K562 (cell line): Measurements from ENCODE around the gene CEP89. TPM values are rescaled to one million over a fixed set of nuclear protein-coding genes. Genes with fewer than 3 reads are reported as not detected.
A peak's percentile ranks its signal among the peaks of the same experiment; 100 is the strongest.

Experiments
- ATF7 ChIP-seq: fragments of 450-650 bp; IDR thresholded peaks from 2 replicates; pipeline ENCODE4 v1.7.1; 2014; ENCODE audit warnings: mild to moderate bottlenecking, moderate library complexity
- CBX2 ChIP-seq: fragments of 200-600 bp; sonication (generic); IDR thresholded peaks from one replicate; pipeline ENCODE4 v1.6.1; 2012; ENCODE audit warnings: mild to moderate bottlenecking, low read length, inconsistent platforms; ENCODE audit not compliant: insufficient read depth, poor library complexity, severe bottlenecking
- E2F4 ChIP-seq: sonication (generic); formaldehyde crosslinking; IDR thresholded peaks from 2 replicates; pipeline ENCODE4 v1.8.0; 2022; ENCODE audit warnings: mild to moderate bottlenecking, low read depth, missing genetic modification reagents
- ELF1 ChIP-seq: fragments of 200-800 bp; sonication (Bioruptor generic); IDR thresholded peaks from 2 replicates; pipeline ENCODE4 v1.6.1; 2016; ENCODE audit warnings: missing genetic modification characterization, missing compliant biosample characterization
- ESRRB ChIP-seq: fragments of 250-450 bp; sonication (Bioruptor Pico); IDR thresholded peaks from 2 replicates; pipeline ENCODE4 v1.5.0; 2020; ENCODE audit warnings: mild to moderate bottlenecking, moderate library complexity, borderline replicate concordance
- FIP1L1 ChIP-seq: fragments of 200-400 bp; formaldehyde crosslinking; IDR thresholded peaks from 2 replicates; pipeline ENCODE4 v1.6.1; 2018; ENCODE audit warnings: mild to moderate bottlenecking, low read depth, low read length; ENCODE audit not compliant: poor library complexity, severe bottlenecking
- FOS ChIP-seq: IDR thresholded peaks from 3 replicates; pipeline ENCODE4 v1.6.1; 2011; ENCODE audit not compliant: insufficient read length; ENCODE audit errors: extremely low read depth
- HNRNPLL ChIP-seq: fragments of 200-400 bp; formaldehyde crosslinking; IDR thresholded peaks from 2 replicates; pipeline ENCODE4 v1.6.1; 2017; ENCODE audit warnings: low read length, low read depth, mild to moderate bottlenecking; ENCODE audit not compliant: poor library complexity, severe bottlenecking
- KDM1A ChIP-seq, 2 experiments: fragments of 450-650 bp; IDR thresholded peaks; 2 replicates each; pipeline ENCODE4 v1.6.1; 2016; ENCODE audit warnings: mild to moderate bottlenecking in 2 of 2
- MCM5 ChIP-seq: fragments of 450-650 bp; IDR thresholded peaks from 2 replicates; pipeline ENCODE4 v1.6.1; 2016; ENCODE audit warnings: low read depth
- NFATC3 ChIP-seq: fragments of 450-650 bp; IDR thresholded peaks from 2 replicates; pipeline ENCODE4 v1.6.1; 2017; ENCODE audit warnings: mild to moderate bottlenecking
- SP1 ChIP-seq: sonication (generic); formaldehyde crosslinking; IDR thresholded peaks from 2 replicates; pipeline ENCODE4 v1.8.1; 2022; ENCODE audit warnings: mild to moderate bottlenecking, missing genetic modification reagents
- TBL1XR1 ChIP-seq, 2 experiments: IDR thresholded peaks; 2 replicates each; pipeline ENCODE4 v1.6.1; 2012; ENCODE audit warnings: improper control_type of control experiment in 2 of 2, low read length in 2 of 2, mild to moderate bottlenecking in 1 of 2
- ZC3H8 ChIP-seq: fragments of 450-650 bp; IDR thresholded peaks from 2 replicates; pipeline ENCODE4 v1.6.1; 2017
- ZFPM2 ChIP-seq: fragments of 250-450 bp; sonication (Bioruptor Pico); IDR thresholded peaks from 2 replicates; pipeline ENCODE4 v1.5.1; 2022; ENCODE audit warnings: mild to moderate bottlenecking
- ZNF354B ChIP-seq: fragments of 250-450 bp; sonication (Bioruptor Pico); IDR thresholded peaks from 2 replicates; pipeline ENCODE4 v1.4.0; 2020
- ZNF561 ChIP-seq: fragments of 450-650 bp; formaldehyde crosslinking; conservative IDR thresholded peaks from 2 replicates; pipeline ENCODE4 v1.4.0; 2020; ENCODE audit warnings: mild to moderate bottlenecking, moderate library complexity
- ZNF668 ChIP-seq: fragments of 250-450 bp; sonication (Bioruptor Pico); IDR thresholded peaks from 2 replicates; pipeline ENCODE4 v1.8.0; 2022; ENCODE audit warnings: mild to moderate bottlenecking, inconsistent platforms
- polyA plus RNA-seq, 8 experiments: library from polyadenylated mRNA; depleted of rRNA in 4 of 8; stranded (reverse) in 5 of 8; unstranded in 3 of 8; fragments of >200 nt; fragmentation: Nextera tagmentation in 2 of 8; fragmentation: Illumina TruSeq in 1 of 8; extraction: Ambion mirVana in 2 of 8; extraction: Trizol in 1 of 8; gene quantifications; 2 replicates each; pipeline versions ENCODE4 v1.2.1 to v1.2.3, GENCODE V29; 2011 to 2014; ENCODE audit warnings: inconsistent platforms in 1 of 8, missing spikeins in 1 of 8
- total RNA-seq, 7 experiments: library from RNA; depleted of rRNA in 6 of 7; stranded (reverse); fragments of >200 nt in 6 of 7; fragmentation: Illumina TruSeq in 2 of 7; extraction: Trizol in 2 of 7; gene quantifications; 2 replicates each; pipeline versions ENCODE4 v1.2.1 to v1.2.3, GENCODE V29; 2011 to 2021; ENCODE audit warnings: low replicate concordance in 1 of 7
- TF ChIP-seq, protein P1 (sequence below): fragments of 450-650 bp; IDR thresholded peaks from 2 replicates; pipeline ENCODE4 v1.6.1; 2014; ENCODE audit warnings: low read depth, mild to moderate bottlenecking, moderate library complexity, borderline replicate concordance
- TF ChIP-seq, protein P2 (sequence below): sonication (generic); formaldehyde crosslinking; IDR thresholded peaks from 2 replicates; pipeline ENCODE4 v1.8.0; 2022; ENCODE audit warnings: mild to moderate bottlenecking, missing genetic modification reagents
- TF ChIP-seq, protein P3 (sequence below), 3 experiments: fragments of 200-800 bp in 1 of 3; sonication (Bioruptor generic) in 1 of 3; sonication (generic) in 1 of 3; formaldehyde crosslinking in 1 of 3; IDR thresholded peaks; 2 replicates each; pipeline versions ENCODE4 v1.6.1 to v1.8.0; 2016 to 2022; ENCODE audit warnings: mild to moderate bottlenecking in 2 of 3, missing compliant biosample characterization in 2 of 3, missing genetic modification characterization in 2 of 3, missing genetic modification reagents in 1 of 3
- TF ChIP-seq, protein P4 (sequence below): sonication (generic); formaldehyde crosslinking; IDR thresholded peaks from 2 replicates; pipeline ENCODE4 v1.8.1; 2022; ENCODE audit warnings: missing genetic modification reagents

Gene CEP89
- total and polyA plus RNA-seq, 9 of the 15 experiments (the other 6 are each of a cell fraction or from before 2014, with no cell fraction given): 5.5 to 15.0 (median 7.2) TPM

- TF ChIP-seq CBX2 (no peak), TBL1XR1 (IDR thresholded peaks at IDR 0.05; ENCODE audit: low read length in 2 of 2) (0 out of 4 replicates have a peak, but pooled peaks of 1 of the 2 experiments have one; percentile 19), KDM1A (IDR thresholded peaks at IDR 0.05) (no peak), SP1 (CRISPR knock-in tag) (peak; percentile 94), ZC3H8 (no peak), ESRRB (CRISPR knock-in tag) (no peak), ZNF668 (CRISPR knock-in tag) (no peak), MCM5 (no peak), FIP1L1 (no peak), E2F4 (CRISPR knock-in tag) (peak; percentile 97), ZFPM2 (CRISPR knock-in tag) (no peak), ZNF354B (CRISPR knock-in tag) (no peak), ATF7 (peak; percentile 85), ELF1 (tag) (peak; percentile 97), NFATC3 (no peak), FOS (peak; percentile 95), HNRNPLL (no peak), ZNF561 (CRISPR knock-in tag) (no peak)
- TF ChIP-seq, protein P1, sequence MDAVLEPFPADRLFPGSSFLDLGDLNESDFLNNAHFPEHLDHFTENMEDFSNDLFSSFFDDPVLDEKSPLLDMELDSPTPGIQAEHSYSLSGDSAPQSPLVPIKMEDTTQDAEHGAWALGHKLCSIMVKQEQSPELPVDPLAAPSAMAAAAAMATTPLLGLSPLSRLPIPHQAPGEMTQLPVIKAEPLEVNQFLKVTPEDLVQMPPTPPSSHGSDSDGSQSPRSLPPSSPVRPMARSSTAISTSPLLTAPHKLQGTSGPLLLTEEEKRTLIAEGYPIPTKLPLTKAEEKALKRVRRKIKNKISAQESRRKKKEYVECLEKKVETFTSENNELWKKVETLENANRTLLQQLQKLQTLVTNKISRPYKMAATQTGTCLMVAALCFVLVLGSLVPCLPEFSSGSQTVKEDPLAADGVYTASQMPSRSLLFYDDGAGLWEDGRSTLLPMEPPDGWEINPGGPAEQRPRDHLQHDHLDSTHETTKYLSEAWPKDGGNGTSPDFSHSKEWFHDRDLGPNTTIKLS: peak; percentile 49
- TF ChIP-seq, protein P2, sequence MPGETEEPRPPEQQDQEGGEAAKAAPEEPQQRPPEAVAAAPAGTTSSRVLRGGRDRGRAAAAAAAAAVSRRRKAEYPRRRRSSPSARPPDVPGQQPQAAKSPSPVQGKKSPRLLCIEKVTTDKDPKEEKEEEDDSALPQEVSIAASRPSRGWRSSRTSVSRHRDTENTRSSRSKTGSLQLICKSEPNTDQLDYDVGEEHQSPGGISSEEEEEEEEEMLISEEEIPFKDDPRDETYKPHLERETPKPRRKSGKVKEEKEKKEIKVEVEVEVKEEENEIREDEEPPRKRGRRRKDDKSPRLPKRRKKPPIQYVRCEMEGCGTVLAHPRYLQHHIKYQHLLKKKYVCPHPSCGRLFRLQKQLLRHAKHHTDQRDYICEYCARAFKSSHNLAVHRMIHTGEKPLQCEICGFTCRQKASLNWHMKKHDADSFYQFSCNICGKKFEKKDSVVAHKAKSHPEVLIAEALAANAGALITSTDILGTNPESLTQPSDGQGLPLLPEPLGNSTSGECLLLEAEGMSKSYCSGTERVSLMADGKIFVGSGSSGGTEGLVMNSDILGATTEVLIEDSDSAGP (CRISPR knock-in tag): no peak
- TF ChIP-seq, protein P3, sequence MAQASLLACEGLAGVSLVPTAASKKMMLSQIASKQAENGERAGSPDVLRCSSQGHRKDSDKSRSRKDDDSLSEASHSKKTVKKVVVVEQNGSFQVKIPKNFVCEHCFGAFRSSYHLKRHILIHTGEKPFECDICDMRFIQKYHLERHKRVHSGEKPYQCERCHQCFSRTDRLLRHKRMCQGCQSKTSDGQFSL (CRISPR knock-in tag; IDR thresholded peaks at IDR 0.05): no peak
- TF ChIP-seq, protein P3 (tag; IDR thresholded peaks at IDR 0.05): no peak
- TF ChIP-seq, protein P4, sequence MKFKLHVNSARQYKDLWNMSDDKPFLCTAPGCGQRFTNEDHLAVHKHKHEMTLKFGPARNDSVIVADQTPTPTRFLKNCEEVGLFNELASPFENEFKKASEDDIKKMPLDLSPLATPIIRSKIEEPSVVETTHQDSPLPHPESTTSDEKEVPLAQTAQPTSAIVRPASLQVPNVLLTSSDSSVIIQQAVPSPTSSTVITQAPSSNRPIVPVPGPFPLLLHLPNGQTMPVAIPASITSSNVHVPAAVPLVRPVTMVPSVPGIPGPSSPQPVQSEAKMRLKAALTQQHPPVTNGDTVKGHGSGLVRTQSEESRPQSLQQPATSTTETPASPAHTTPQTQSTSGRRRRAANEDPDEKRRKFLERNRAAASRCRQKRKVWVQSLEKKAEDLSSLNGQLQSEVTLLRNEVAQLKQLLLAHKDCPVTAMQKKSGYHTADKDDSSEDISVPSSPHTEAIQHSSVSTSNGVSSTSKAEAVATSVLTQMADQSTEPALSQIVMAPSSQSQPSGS: no peak
These were observed at the start of gene CEP89, which contains the start of gene FAAP24 (continued) for GRCh38 chr19:32971715-32972540.
